GM12865 (cell line): ENCODE measurements around the gene CDK5.

Experiments
- DNase-seq: peaks from one replicate; pipeline ENCODE4 v3.0.0; 2010; ENCODE audit warnings: low read depth
- H3K4me3 ChIP-seq: 2 replicates; pipeline ENCODE4 v1.5.1; 2011; ENCODE audit warnings: mild to moderate bottlenecking, low read depth, low read length, control low read depth
- TF ChIP-seq, protein P1 (sequence below): IDR thresholded peaks from 2 replicates; pipeline ENCODE4 v1.5.1; 2011; ENCODE audit warnings: low read length, control low read depth, low read depth, inconsistent platforms; ENCODE audit not compliant: insufficient read depth; ENCODE audit errors: missing control alignments

Gene CDK5

DNA sequence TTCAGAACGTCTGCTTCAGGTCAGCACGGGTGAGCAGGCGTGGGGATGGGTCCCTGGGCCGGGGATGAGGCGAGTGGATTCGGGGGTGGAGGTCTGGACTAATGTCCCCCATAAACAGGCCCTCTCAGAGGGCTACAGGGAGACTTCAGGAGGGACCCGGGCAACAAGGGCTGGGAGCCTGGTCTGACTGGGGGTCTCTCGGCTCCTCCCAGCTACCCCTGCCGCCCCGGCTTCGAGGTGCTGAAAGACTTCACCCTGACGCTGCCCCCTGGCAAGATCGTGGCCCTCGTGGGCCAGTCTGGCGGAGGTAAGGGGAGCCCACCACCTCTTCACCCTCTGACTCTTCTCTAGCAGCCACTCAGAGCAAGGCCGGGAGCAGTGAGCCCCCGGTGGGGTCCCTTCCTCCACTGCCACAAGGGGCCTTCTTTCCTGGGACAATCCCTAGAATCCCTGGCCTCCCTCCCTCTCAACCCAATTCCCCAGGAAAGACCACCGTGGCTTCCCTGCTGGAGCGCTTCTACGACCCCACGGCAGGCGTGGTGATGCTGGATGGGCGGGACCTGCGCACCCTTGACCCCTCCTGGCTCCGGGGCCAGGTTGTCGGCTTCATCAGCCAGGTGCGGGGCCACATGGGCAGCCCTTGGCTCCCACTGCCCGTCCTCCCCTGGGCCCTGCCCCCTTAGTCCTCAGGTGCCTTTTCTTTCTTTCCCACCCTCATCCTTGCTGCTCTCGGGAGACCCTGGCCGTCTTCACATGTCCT is 16.9 kb downstream of the CDK5 start:
- TF ChIP-seq, protein P1, sequence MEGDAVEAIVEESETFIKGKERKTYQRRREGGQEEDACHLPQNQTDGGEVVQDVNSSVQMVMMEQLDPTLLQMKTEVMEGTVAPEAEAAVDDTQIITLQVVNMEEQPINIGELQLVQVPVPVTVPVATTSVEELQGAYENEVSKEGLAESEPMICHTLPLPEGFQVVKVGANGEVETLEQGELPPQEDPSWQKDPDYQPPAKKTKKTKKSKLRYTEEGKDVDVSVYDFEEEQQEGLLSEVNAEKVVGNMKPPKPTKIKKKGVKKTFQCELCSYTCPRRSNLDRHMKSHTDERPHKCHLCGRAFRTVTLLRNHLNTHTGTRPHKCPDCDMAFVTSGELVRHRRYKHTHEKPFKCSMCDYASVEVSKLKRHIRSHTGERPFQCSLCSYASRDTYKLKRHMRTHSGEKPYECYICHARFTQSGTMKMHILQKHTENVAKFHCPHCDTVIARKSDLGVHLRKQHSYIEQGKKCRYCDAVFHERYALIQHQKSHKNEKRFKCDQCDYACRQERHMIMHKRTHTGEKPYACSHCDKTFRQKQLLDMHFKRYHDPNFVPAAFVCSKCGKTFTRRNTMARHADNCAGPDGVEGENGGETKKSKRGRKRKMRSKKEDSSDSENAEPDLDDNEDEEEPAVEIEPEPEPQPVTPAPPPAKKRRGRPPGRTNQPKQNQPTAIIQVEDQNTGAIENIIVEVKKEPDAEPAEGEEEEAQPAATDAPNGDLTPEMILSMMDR = no peak
- DNase-seq = no peak
- H3K4me3 ChIP-seq = no peak overlapping the region

- TF ChIP-seq, protein P1 = no peak
- H3K4me3 ChIP-seq = no peak overlapping the region
- DNase-seq = no peak
These were observed 17.7 kb downstream of the CDK5 start for GRCh38 chr7:151039850-151040548.

DNA sequence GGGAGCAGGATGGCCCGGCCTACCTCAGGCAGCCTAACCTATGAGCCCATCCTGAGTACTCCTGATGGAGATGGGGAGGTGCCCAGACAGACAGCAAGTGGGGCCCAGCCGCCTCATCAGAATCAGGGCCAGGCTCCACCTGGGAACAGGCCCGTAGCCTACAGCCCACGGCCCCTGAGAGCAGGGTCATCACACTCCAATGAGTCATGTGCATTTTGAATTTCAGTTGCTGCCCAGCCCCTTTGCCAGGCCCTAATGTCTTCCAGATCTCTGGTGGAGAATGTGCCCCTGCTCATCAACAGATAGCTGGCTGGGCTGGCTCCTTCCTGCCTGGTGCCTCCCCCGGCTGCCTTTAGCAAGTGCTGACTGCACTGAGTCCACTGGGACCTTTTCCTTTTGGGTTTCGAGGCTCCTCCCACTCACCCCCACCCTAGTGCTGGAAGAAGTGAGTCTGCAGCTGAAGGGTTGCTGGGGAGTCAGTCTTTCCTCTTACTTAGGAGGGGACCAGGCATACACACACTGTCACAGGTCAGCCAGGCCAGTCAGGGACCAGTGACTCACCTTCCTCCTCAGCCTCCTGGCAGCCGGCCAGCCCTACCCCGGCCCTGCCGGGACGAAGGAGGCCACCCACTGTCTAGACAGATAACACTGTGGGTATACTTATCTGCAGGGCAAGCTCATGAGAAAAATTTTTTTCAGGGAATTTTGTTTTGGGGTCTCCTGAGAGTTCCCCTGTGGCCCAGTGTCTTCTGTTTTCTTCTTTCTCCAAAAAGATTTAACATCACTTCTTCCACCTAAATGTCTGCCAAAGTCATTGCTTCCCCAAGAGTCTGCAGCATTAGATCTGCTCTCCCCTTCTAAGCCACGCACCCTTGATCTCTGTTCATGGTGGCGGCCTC is 18.5 kb downstream of the CDK5 start:
- TF ChIP-seq, protein P1 = no peak
- no peak overlapping the region for H3K4me3 ChIP-seq
- no peak for DNase-seq

DNA sequence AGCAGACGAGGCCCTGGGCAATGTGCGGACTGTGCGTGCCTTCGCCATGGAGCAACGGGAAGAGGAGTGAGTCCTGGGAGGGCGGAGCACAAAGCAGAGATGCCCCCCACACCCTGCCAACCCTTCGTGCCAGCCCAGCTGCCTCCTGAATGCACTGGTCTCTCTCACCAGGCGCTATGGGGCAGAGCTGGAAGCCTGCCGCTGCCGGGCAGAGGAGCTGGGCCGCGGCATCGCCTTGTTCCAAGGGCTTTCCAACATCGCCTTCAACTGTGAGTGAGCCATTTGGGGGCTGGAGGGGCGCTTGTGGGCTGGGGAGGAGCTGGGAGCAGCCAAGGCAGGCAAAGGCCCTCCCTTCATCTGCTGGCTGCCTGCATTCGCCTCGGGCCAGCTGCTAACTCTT is 21.8 kb downstream of the CDK5 start:
- TF ChIP-seq, protein P1 = no peak

DNA sequence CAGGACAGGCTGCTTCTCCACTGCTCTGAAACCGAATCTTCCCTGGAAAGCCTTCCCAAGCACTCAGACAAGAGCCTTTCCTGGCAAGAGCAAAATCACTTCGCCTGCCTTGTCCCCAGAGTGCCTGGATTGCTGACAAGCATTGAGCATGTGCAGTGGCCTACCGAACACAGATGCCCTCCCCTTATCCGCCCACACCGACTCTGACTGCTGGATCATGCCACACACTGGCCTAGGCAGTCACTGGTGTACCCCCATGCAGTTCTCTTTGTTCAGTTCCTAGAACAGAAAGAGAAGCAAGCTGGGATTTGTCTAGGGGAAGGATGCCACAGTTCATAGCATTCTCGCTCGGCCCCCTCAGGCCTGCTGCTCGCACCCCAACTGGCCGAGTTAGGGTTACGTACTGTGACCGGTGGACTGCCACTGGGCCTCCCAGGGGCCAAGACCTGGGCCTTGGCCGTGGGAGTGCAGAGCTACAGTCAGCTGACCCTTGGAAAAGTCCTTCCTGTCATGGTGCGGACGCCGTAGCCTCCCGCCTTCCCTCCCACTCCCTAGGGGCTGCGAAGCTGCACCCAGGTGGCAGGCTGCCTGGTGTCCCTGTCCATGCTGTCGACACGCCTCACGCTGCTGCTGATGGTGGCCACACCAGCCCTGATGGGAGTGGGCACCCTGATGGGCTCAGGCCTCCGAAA is 22.5 kb downstream of the CDK5 start:
- no peak for DNase-seq
- H3K4me3 ChIP-seq = no peak overlapping the region
- TF ChIP-seq, protein P1 = no peak

More for the DNA sequence above, 21.8 kb downstream of the CDK5 start:
- H3K4me3 ChIP-seq = no peak overlapping the region
- DNase-seq = no peak

DNA sequence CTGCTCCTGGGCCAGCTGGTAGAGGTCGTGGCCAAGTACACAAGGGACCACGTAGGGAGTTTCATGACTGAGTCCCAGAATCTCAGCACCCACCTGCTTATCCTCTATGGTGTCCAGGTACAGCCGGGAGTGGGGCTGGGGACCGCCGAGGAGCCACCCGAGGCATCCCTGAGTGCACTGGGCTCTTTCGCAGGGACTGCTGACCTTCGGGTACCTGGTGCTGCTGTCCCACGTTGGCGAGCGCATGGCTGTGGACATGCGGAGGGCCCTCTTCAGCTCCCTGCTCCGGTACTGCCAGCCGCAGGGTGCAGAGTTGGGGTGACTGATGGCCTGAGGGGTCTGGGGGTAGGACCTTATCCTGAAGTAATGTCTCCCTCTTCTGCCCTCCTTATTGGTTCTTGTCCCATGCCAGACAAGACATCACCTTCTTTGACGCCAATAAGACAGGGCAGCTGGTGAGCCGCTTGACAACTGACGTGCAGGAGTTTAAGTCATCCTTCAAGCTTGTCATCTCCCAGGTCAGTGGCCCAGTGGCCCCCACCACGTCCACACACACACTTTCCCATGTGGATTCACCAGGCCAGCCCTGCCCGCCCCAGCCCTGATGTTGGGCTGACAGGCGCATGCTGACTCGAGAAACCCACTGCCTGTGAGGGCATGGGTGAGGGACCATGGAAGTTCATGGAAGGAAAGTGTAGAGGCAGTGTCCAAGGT is 23.2 kb downstream of the CDK5 start:
- H3K4me3 ChIP-seq = no peak overlapping the region
- TF ChIP-seq, protein P1 = no peak
- DNase-seq = no peak
